Tibial nerve (tissue), 4 donors: ENCODE data around the gene UXS1.

Experiments used
- EP300 ChIP-seq, 2 donors: sonication (generic); formaldehyde crosslinking; IDR thresholded peaks; one replicate each; pipeline ENCODE4 v1.6.1; 2017; ENCODE audit warnings: antibody characterized with exemption in 2 of 2, mild to moderate bottlenecking in 1 of 2
- TF ChIP-seq, protein P1 (sequence below), 5 experiments: fragments of 200-600 bp in 3 of 5; fragments of 450-650 bp in 2 of 5; sonication (generic) in 3 of 5; IDR thresholded peaks; one replicate each; pipeline ENCODE4 v1.5.1; 2016 to 2019; ENCODE audit warnings: antibody characterized with exemption in 5 of 5, mild to moderate bottlenecking in 3 of 5, moderate library complexity in 2 of 5

GRCh38 chr2:106096299-106097037 lies 97.6 kb downstream of the UXS1 start:
- no peak for TF ChIP-seq EP300 (IDR thresholded peaks at IDR 0.05)
- TF ChIP-seq, protein P1, sequence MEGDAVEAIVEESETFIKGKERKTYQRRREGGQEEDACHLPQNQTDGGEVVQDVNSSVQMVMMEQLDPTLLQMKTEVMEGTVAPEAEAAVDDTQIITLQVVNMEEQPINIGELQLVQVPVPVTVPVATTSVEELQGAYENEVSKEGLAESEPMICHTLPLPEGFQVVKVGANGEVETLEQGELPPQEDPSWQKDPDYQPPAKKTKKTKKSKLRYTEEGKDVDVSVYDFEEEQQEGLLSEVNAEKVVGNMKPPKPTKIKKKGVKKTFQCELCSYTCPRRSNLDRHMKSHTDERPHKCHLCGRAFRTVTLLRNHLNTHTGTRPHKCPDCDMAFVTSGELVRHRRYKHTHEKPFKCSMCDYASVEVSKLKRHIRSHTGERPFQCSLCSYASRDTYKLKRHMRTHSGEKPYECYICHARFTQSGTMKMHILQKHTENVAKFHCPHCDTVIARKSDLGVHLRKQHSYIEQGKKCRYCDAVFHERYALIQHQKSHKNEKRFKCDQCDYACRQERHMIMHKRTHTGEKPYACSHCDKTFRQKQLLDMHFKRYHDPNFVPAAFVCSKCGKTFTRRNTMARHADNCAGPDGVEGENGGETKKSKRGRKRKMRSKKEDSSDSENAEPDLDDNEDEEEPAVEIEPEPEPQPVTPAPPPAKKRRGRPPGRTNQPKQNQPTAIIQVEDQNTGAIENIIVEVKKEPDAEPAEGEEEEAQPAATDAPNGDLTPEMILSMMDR (IDR thresholded peaks at IDR 0.05): no peak
